Measurements from ENCODE around the gene DLG5.

DNA sequence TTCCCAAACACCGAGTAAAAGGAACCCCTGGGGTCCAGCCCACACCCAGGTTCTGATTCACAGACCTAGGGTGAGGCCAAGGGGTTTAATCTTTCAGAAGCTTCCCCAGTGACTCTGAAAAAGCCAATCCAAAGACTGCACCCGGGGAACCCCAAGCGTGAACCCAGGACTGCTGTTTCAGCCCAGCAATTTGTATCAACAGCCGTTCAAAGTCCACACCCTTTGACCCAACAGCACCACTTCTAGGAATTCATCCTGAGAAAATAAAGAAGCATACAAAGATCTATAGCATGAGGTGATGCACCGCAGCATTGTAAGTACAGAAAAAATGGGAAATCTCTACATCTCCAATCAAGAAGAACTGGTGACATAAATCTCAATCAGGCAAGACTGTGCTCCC, 24.4 kb downstream of the DLG5 start:
- TF ChIP-seq EZH2 (IDR thresholded peaks at IDR 0.05; ENCODE audit: insufficient read depth, poor library complexity, severe bottlenecking) = no peak
- no peak for TF ChIP-seq EZH2phosphoT487 (IDR thresholded peaks at IDR 0.05; ENCODE audit: insufficient read depth, low read depth)
